Retinal pigment epithelial cell (primary cell): ENCODE results near the gene DLG3.

Experiments
- DNase-seq: peaks from one replicate; pipeline ENCODE4 v3.0.0-alpha.2; 2010; ENCODE audit warnings: low read depth
- H3K4me3 ChIP-seq: 2 replicates; pipeline ENCODE4 v1.5.1; 2011; ENCODE audit warnings: mild to moderate bottlenecking, low read length, control low read depth, moderate library complexity
- CTCF ChIP-seq: conservative IDR thresholded peaks from 2 replicates; pipeline ENCODE4 v1.5.1; 2011; ENCODE audit warnings: low read depth, low read length, control low read depth, inconsistent platforms

Gene DLG3

DNA sequence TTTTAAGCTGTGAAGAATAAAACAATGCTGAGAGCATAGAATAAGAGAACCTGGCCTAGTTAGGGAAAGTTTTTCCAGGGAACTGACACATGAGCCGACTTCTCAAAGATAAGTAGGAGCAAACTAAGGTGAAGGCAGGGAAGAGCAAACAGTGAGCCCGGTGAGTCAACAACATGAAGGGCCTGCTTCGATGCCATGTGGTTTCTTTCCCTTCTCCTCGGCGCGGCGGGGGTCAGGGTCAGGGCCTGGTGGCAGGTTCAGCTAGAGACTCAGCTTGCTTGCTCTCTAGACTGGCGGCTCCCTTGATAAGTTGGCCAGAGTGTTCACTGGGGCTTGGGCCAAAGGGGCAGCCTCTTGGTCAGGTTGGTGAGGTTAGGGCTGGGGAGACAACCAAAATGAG is 81.1 kb downstream of the DLG3 start:
- H3K4me3 ChIP-seq, result no peak overlapping the region
- TF ChIP-seq CTCF, result no peak
- no peak for DNase-seq

DNA sequence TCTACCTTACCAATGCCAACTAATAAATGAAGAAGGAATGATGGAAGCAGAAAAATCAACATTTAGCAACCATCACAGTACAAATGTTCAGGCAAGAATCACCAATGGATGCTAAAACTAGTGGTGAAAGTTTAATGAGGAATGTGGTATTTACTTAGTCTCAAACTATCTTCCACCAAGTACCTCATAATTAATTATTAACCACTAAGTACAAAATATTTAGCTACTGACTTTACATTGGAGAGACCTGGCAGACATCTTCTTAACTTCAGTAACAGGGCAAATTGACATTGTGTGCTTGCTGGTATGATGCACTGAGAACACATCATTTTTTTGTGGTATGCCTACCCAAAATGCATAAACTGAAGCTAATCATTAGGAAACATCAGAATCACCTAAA is 82.4 kb downstream of the DLG3 start:
- no peak for TF ChIP-seq CTCF
- DNase-seq, result no peak
- no peak overlapping the region for H3K4me3 ChIP-seq

DNA sequence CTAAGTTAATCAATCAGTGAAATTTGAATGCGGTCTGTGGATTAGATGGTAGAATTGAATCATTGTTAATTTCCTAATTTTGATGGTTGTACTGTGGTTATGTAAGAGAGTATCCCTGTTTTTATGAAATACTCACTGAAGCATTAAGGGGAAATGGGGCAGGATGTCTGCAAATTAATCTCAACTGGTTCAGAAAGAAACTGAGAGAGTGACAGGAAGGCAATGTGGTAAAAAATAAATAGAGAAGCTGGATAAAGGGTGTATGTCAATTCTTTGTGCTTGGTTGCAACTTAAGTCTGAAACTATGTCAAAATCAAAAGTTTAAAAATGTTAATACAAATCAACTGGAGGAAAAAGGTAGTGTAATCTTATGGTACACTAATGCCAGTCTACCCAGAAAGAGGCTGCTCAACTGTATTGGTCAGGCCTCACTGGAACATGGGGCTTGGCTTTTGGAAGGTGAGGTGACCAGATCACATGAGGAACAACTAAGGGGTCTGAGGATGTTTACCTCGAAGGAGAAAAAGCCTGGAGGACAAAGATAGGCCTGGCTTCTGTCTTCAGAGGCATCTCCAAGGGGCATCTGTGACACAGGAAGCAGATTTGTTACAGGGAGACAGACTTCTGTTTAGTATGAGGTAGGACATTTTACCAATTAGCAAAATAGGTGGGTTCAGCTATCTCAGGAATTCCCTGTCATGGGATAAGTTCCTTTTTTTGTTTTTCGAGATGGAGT is 83.1 kb downstream of the DLG3 start:
- no peak for TF ChIP-seq CTCF
- H3K4me3 ChIP-seq, result no peak overlapping the region
- DNase-seq, result no peak

DNA sequence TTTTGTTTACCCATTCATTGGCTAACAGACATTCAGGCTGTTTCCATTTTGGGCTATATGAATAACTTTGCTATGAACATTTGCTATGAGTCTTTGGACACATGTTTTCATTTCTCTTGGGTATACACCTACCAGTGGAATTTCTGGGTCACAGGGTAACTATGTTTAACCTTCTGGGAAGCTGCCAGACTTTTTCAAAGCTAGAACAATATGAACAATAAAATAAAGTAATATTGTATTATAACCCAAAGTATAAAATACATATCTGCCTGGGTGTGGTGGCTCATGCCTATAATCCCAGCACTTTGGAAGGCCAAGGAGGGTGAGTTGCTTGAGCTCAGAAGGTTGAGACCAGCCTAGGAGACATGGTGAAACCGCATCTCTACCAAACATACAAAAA is 90.6 kb downstream of the DLG3 start:
- H3K4me3 ChIP-seq, result no peak overlapping the region
- no peak for DNase-seq
- no peak for TF ChIP-seq CTCF

GRCh38 chrX:70549429-70549828 is 104.8 kb downstream of the DLG3 start:
- no peak overlapping the region for H3K4me3 ChIP-seq
- no peak for DNase-seq
- TF ChIP-seq CTCF, result no peak

DNA sequence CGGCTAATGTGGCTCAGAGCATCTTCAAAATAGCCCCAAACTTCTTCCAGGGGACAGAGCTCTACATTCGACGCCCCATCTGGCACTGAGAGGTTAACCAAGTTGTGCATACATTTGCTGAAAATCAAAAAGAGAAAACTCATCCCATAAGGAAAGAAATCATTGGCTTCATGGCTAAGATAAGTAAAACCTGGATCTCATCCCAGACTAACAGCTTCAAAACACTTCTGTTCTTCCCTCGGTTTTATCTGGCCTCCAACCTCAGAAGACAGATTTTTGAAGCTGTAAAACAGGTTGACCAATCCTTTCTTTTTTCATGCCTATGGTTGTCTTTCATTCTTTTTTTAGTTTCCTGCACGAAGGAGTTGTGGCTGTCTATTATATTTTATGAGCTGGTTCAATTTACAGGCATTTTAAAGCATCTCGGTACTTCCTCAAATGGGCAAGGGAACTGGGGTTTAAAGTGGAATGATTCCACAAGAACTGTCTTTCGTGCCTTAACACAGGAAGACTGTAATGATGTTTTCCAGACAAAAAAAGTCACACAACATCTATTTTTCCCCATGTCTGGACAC is 107.6 kb downstream of the DLG3 start:
- no peak overlapping the region for H3K4me3 ChIP-seq
- TF ChIP-seq CTCF, result no peak
- DNase-seq, result no peak

DNA sequence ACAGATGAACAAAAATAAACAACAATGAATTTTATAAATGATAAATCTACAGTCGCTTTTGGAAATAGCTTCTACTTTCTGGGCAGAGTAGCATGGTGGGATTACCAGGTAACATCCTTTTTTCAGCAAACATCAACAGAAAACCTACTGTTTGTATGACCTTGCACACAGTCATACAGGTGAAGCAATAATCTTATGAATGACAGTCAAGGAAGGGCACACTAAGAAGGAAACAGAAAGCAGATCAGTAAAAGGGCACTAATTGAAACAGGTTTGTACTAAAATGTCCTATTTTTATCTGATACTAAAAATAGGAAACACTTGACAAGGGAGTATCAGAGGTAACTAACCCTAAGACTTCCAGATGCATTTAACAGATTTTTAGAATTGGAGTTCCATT is 108.9 kb downstream of the DLG3 start:
- DNase-seq, result no peak
- no peak overlapping the region for H3K4me3 ChIP-seq
- no peak for TF ChIP-seq CTCF
